CD4-positive, alpha-beta T cell treated with Interferon alpha-2 for 1 hour (primary cell): ENCODE results near the gene HCN4.
"Not testable (repeated sequence)": the region's sequence is repeated elsewhere in the genome, so short reads cannot be mapped to it uniquely, and the experiment has no call there.

Source experiments
- DNase-seq, 2 donors: peaks; one replicate each; pipeline ENCODE4 v3.0.0-alpha.2; 2020 to 2022

HCN4 gene

DNA sequence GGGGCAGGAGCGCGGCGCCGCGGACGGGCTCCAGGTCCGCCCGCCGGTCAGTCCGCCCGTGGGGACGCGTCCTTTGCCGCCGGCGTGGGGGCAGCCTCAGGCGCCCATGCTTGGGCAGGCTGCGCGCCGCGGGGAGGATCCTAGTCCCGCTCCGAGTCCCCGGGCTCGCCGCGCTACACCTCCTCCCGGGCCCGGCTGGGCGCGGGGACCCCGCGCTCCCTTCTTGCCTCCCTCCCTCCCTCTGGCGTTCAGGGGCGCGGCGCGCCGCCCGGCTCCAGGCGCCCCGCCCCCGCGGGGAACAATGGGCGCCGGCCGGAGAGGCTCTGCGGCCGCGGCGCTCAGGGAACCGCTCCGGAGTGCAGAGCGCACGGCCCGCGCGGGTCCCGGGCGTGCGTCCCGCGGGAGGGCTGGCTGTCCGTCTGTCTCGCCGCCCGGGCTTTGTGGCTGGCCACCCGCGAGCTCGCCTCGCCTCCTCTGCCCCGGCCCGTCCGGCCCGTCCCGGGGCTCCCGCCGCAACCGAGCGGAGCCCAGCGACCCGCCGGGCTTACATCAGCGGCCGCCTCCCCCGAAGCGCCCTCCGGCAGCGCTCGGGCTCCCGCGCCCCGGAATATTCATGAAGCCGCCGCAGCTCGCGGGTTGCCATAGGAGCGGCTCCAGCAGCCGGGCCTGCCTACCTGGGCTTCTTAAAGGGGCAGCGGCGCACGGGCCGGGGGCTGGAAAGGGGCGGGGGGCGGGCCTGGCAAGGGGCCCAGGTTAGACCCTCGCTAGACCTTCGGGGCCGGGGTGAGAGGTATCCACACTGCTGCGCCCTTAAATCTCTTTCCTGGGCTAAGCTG lies at the start of gene HCN4:
Gene HCN4, minus strand, starts transcription at position 658 of the 836 bp plus-strand sequence. CDS start 688 bp downstream, outside the sequence.
- DNase-seq, result no peak

- no peak for DNase-seq
Measured at GRCh38 chr15:73414876-73415275, 46.1 kb upstream of the HCN4 start.

DNA sequence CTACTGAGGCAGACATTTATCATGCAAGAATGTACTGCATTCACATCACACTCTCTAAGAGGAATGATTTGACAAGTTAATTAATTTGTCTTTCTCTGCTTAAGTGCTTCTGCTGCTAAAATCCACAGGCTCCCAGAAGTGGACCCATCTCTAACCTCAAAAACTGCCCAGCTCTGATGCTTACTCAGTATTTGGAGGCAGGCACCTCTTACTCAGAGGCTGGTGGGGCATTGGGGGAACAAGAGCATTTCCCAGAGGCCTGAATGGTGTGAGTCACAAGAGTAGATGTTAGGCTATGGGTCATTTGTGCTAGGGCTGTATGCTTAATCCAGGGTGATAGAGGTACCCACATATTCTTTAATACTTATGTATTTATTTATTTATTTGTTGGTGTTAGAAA lies 34.4 kb upstream of the HCN4 start:
- DNase-seq, result no peak

DNA sequence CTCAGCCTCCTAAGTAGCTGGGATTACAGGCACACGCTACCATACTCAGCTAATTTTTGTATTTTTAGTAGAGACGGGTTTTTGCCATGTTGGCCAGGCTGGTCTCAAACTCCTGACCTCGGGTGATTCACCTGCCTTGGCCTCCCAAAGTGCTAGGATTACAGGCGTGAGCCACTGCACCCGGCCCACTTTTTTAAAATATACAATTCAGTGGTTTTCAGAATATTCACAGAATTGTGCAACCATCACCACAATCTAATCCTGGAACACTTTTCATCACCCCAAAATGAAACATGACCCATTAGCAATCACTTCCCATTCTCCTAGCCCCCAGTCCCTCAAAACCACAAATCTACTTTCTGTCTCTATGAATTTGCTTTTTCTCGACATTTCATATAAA lies 31.5 kb upstream of the HCN4 start:
- not testable (repeated sequence) for DNase-seq

GRCh38 chr15:73398861-73399260 lies 30.1 kb upstream of the HCN4 start:
- no peak for DNase-seq

- no peak for DNase-seq
Measured at GRCh38 chr15:73397461-73397860, 28.7 kb upstream of the HCN4 start.

GRCh38 chr15:73395671-73396070 lies 26.9 kb upstream of the HCN4 start:
- no peak for DNase-seq

DNA sequence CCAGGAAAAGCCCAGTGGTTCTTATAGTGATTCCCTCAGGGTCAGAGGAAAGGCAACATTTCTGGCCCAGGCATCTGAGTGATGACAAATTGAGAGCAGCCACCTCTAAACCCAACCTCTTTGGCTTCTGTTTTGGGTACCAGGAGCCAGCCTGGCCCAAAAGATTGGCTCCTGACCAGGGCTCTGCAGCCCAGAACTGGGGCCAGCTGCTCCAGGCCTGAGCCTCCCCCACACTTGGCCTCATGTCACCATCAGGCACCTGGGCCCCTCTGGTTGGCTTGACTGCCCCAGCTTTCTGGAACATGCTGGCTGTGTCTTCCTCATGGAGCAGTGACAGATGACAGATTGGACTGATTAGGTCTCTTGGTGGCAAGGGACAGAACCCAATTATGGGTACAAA lies 26.0 kb upstream of the HCN4 start:
- no peak for DNase-seq

- DNase-seq, result no peak
Measured at GRCh38 chr15:73393336-73393735, 24.6 kb upstream of the HCN4 start.

GRCh38 chr15:73392025-73392424 lies 23.3 kb upstream of the HCN4 start:
- no peak for DNase-seq

- DNase-seq, result no peak
Measured at GRCh38 chr15:73391128-73391872, 22.5 kb upstream of the HCN4 start.

GRCh38 chr15:73389971-73390544 lies 21.3 kb upstream of the HCN4 start:
- no peak for DNase-seq

- DNase-seq, result no peak
Measured at GRCh38 chr15:73389539-73389938, 20.8 kb upstream of the HCN4 start.

DNA sequence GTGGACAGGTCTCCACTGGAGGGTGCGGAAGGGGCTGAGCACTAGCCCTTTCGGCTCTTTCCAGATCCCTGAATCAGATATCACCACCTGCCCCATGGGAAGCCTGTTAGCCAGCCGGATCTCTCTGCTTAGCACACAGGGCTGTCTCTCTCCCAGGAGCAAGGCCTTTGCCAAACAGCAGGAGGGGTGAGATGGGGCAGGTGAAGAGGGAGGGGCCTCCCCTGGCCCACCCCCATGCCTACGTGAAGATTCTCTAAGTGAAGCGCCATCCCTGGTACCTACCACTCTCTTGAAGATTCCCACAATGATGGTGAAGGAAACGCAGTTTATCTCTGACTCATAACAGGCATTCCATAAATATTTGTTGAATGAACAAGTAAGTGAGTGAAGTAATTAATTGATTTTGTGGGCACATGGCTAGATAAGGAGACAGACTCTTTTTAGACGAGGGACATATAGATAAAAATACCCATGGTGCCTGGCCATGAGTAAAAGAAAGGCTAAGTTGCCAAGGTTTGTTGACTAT lies 19.6 kb upstream of the HCN4 start:
- DNase-seq, result no peak

DNA sequence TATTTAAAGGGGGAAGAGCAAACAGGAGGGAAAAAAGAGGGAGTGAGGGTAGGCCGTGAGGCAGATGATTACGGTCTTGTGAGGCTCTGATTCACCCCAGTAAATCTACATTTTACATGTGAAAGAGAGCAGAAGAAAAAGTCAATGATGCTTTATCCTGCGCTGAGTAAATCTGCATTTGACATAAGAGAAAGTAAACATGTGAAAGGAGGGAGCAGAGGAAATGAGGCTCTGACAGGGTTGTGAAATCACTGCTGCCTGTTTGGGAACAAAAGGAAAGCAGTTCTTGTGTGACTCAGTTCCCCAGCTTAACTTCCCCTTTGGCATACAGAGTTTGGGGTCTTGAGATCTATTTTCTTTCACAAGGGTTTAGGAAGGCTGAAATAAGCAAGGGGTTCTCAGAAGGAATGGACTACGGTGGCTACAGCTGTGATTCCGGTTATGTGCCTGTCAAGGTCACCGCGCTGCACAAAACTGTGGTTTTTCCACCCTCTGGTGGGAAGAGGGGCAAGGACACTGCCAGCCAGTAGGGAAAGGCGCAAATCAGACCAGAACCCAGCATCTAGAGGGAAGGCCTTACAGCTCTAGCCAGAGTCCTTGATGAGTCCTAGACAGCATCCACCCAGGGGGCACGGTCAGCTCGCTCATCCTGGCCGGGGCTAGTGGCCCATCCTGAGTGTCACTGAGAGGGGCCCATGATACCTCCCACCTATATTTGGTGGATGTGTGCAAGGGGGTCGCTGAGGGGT lies 18.9 kb upstream of the HCN4 start:
- no peak for DNase-seq

GRCh38 chr15:73386886-73387506 lies 18.2 kb upstream of the HCN4 start:
- no peak for DNase-seq

- DNase-seq, result no peak
Measured at GRCh38 chr15:73386238-73386637, 17.5 kb upstream of the HCN4 start.

GRCh38 chr15:73385205-73385604 lies 16.4 kb upstream of the HCN4 start:
- DNase-seq, result no peak

- no peak for DNase-seq
Measured at GRCh38 chr15:73383310-73384189, 14.8 kb upstream of the HCN4 start.

- no peak for DNase-seq
Measured at GRCh38 chr15:73382115-73382514, 13.4 kb upstream of the HCN4 start.

GRCh38 chr15:73380661-73381060 lies 11.9 kb upstream of the HCN4 start:
- DNase-seq, result no peak
